Endothelial cell of umbilical vein (primary cell): ENCODE results near the gene SHC4. TPM values are rescaled to one million over a fixed set of nuclear protein-coding genes. Genes with fewer than 3 reads are reported as not detected.

Experiments used
- BruUV-seq: library from RNA; stranded (reverse); fragments of 400-500 nt; replicated peaks from 2 replicates; lab custom pipeline; 2021; lab: Mats Ljungman, UMichigan
- CTCF ChIA-PET: fragments of 300-600, 350-600 bp; sonication (Branson Sonifier 250); formaldehyde crosslinking; loops from one replicate; lab custom pipeline; 2021; ENCODE audit warnings: antibody characterized with exemption, inconsistent platforms; lab: Charles Lee
- POLR2A ChIA-PET: fragments of 300-600, 350-600 bp; sonication (Branson Sonifier 250); formaldehyde crosslinking; loops from one replicate; lab custom pipeline; 2021; ENCODE audit warnings: antibody characterized with exemption, inconsistent platforms; lab: Charles Lee
- DNase-seq: peaks from one replicate; pipeline ENCODE4 v3.0.0-alpha.2; 2011; ENCODE audit warnings: low read depth, low spot score
- FAIRE-seq: peaks from 2 replicates; lab custom pipeline; 2011; peaks lifted over from hg19 to GRCh38; lab: Jason Lieb, UNC
- H2AFZ ChIP-seq: 2 replicates; pipeline ENCODE4 v1.6.0; 2012; ENCODE audit warnings: low read depth, low read length, control low read depth, inconsistent platforms
- H3K27ac ChIP-seq: 2 replicates; pipeline ENCODE4 v1.5.1; 2011; ENCODE audit warnings: low read depth, mild to moderate bottlenecking, control low read depth, low read length, moderate library complexity; ENCODE audit not compliant: insufficient read depth
- H3K27me3 ChIP-seq, 2 experiments: 2 replicates each; pipeline versions ENCODE4 v1.6.0 to v1.6.1; 2011; ENCODE audit warnings: low read length in 2 of 2, mixed read lengths in 1 of 2; ENCODE audit not compliant: control insufficient read depth in 2 of 2, insufficient read depth in 2 of 2
- H3K36me3 ChIP-seq, 2 experiments: 2 replicates in 1 of 2; 3 replicates in 1 of 2; pipeline ENCODE4 v1.5.1; 2011; ENCODE audit warnings: low read length in 2 of 2, mild to moderate bottlenecking in 1 of 2, moderate library complexity in 1 of 2; ENCODE audit not compliant: control insufficient read depth in 2 of 2, insufficient read depth in 2 of 2; ENCODE audit errors: extremely low read depth in 1 of 2
- H3K4me1 ChIP-seq: 3 replicates; pipeline ENCODE4 v1.5.1; 2011; ENCODE audit warnings: mild to moderate bottlenecking, low read length; ENCODE audit not compliant: control insufficient read depth, insufficient read depth; ENCODE audit errors: extremely low read depth
- H3K4me2 ChIP-seq: 2 replicates; pipeline ENCODE4 v1.6.1; 2011; ENCODE audit warnings: low read length, control low read depth, mixed read lengths; ENCODE audit not compliant: insufficient read depth
- H3K4me3 ChIP-seq, 3 experiments: fragments of 200-600 bp in 1 of 3; sonication (generic), shearing (Covaris generic) in 1 of 3; replicated peaks in 1 of 3; 2 replicates each; pipeline ENCODE4 v1.5.1; 2011 to 2016; ENCODE audit warnings: control low read depth in 3 of 3, low read length in 3 of 3, mild to moderate bottlenecking in 2 of 3, inconsistent platforms in 1 of 3, low read depth in 1 of 3, moderate library complexity in 1 of 3; ENCODE audit not compliant: insufficient read depth in 1 of 3
- H3K79me2 ChIP-seq: 2 replicates; pipeline ENCODE4 v1.6.0; 2012; ENCODE audit warnings: low read length, inconsistent platforms; ENCODE audit not compliant: control insufficient read depth, insufficient read depth
- H3K9ac ChIP-seq: replicated peaks from 2 replicates; pipeline ENCODE3; 2011; ENCODE audit warnings: low read length, control low read depth; ENCODE audit not compliant: insufficient read depth; ENCODE audit errors: extremely low read depth
- H3K9me1 ChIP-seq: replicated peaks from 3 replicates; pipeline ENCODE4 v1.6.0; 2011; ENCODE audit warnings: mild to moderate bottlenecking, low read length; ENCODE audit not compliant: control insufficient read depth, insufficient read depth; ENCODE audit errors: extremely low read depth
- H3K9me3 ChIP-seq: replicated peaks from 2 replicates; pipeline ENCODE4 v1.5.1; 2012; ENCODE audit warnings: low read length, inconsistent platforms; ENCODE audit not compliant: control insufficient read depth, insufficient read depth
- H4K20me1 ChIP-seq: replicated peaks from 2 replicates; pipeline ENCODE3; 2011; ENCODE audit warnings: mild to moderate bottlenecking, low read length; ENCODE audit not compliant: control insufficient read depth, insufficient read depth; ENCODE audit errors: extremely low read depth
- CTCF ChIP-seq, 2 donors: IDR thresholded peaks; 1 replicate in 1 of 2; 2 replicates in 1 of 2; pipeline ENCODE4 v1.5.1; 2011; ENCODE audit warnings: low read length in 2 of 2, mild to moderate bottlenecking in 2 of 2, moderate library complexity in 2 of 2, control low read depth in 1 of 2, inconsistent platforms in 1 of 2, low read depth in 1 of 2; ENCODE audit not compliant: insufficient read depth in 1 of 2; ENCODE audit errors: extremely low read depth in 1 of 2
- EZH2 ChIP-seq: IDR thresholded peaks from 2 replicates; pipeline ENCODE4 v1.6.1; 2012; ENCODE audit warnings: borderline replicate concordance, low read depth, mild to moderate bottlenecking, moderate library complexity, low read length, inconsistent platforms; ENCODE audit not compliant: severe bottlenecking
- FOS ChIP-seq: IDR thresholded peaks from 2 replicates; pipeline ENCODE4 v1.6.1; 2011; ENCODE audit warnings: mild to moderate bottlenecking, low read length, moderate library complexity, borderline replicate concordance; ENCODE audit not compliant: insufficient read depth
- GATA2 ChIP-seq: IDR thresholded peaks from 2 replicates; pipeline ENCODE4 v1.7.0; 2011; ENCODE audit warnings: low read depth, mild to moderate bottlenecking, moderate library complexity, mixed read lengths, low read length; ENCODE audit not compliant: insufficient read length, insufficient read depth
- JUN ChIP-seq: IDR thresholded peaks from 2 replicates; pipeline ENCODE4 v1.6.1; 2011; ENCODE audit warnings: borderline replicate concordance, low read depth; ENCODE audit not compliant: insufficient read length, insufficient read depth
- MAX ChIP-seq: IDR thresholded peaks from 2 replicates; pipeline ENCODE4 v1.6.1; 2011; ENCODE audit not compliant: insufficient read depth, insufficient read length
- MYC ChIP-seq: IDR thresholded peaks from one replicate; pipeline ENCODE4 v1.6.1; 2011; ENCODE audit warnings: mild to moderate bottlenecking, low read depth, low read length
- POLR2A ChIP-seq: IDR thresholded peaks from 2 replicates; pipeline ENCODE4 v1.6.1; 2012; ENCODE audit warnings: low read depth, mild to moderate bottlenecking, control low read depth, low read length
- POLR2AphosphoS5 ChIP-seq: IDR thresholded peaks from 2 replicates; pipeline ENCODE4 v1.6.1; 2012; ENCODE audit warnings: low read depth, mild to moderate bottlenecking, control low read depth, low read length, moderate library complexity; ENCODE audit not compliant: insufficient read depth
- dilution Hi-C: fragments of 300-500 bp; cut with MboI; formaldehyde crosslinking; loops from one replicate; pipeline ENCODE4 v1.15.0; 2019; ENCODE audit warnings: low sequenced_read_pairs; ENCODE audit not compliant: extremely low pct_ligation_motif_present
- intact Hi-C: fragments of 100-400 bp; cut with micrococcal nuclease; formaldehyde crosslinking; loops from one replicate; pipeline ENCODE4 v1.10.0; 2022
- polyA plus RNA-seq, 4 experiments: library from polyadenylated mRNA; depleted of rRNA in 3 of 4; stranded (reverse) in 3 of 4; unstranded in 1 of 4; fragments of >200 nt; gene quantifications; 2 replicates each; pipeline versions ENCODE4 v1.2.1 to v1.2.3, GENCODE V29; 2011 to 2012; ENCODE audit warnings: missing spikeins in 1 of 4
- total RNA-seq: library from RNA; stranded (reverse); gene quantifications from 2 replicates; pipeline ENCODE4 v1.2.3, GENCODE V29; 2021

Gene SHC4
- total and polyA plus RNA-seq, 2 donors (not counting 3 experiments of a cell fraction or from before 2014, with no cell fraction given), result 0.20 TPM; not detected in 1

- DNase-seq, result no peak
- no peaks in the 10 kb centered on the region for H3K79me2 ChIP-seq
- no peak overlapping the region for H3K4me3 ChIP-seq
- dilution Hi-C loops, result no loop called here
- H3K9me3 ChIP-seq, result no peaks in the 10 kb centered on the region
- ChIA-PET CTCF (interaction anchor here (0.8 to 1.9 kb wide), 4 partner anchors 51 to 221 kb away, joined by 3 to 6 read pairs (median 3); no protein-coding TSS in a partner anchor), POLR2A (no interaction called here)
- no peak overlapping the region for H3K27ac ChIP-seq
- BruUV-seq, result no TSS peak
- intact Hi-C loops, result no loop called here
- FAIRE-seq, result no peak
- no peak overlapping the region for H3K9ac ChIP-seq
- no peak for TF ChIP-seq MYC
- TF ChIP-seq GATA2, result no peak
- TF ChIP-seq EZH2, result no peak
- TF ChIP-seq FOS, result no peak
- no peak for TF ChIP-seq CTCF (IDR thresholded peaks at IDR 0.05; ENCODE audit: extremely low read depth in 1 of 2, insufficient read depth in 1 of 2, low read depth in 1 of 2, low read length in 2 of 2)
- no peak for TF ChIP-seq MAX
- TF ChIP-seq JUN, result no peak
- no peak for TF ChIP-seq POLR2AphosphoS5
- TF ChIP-seq POLR2A, result no peak
- peaks cover 10% of the 10 kb centered on the region for H3K4me1 ChIP-seq
- H3K4me2 ChIP-seq, result no peak overlapping the region
- H3K9me1 ChIP-seq, result no peaks in the 10 kb centered on the region
- peaks cover 2 to 6% of the 10 kb centered on the region in 2 experiments for H3K27me3 ChIP-seq
- no peaks in the 10 kb centered on the region for H4K20me1 ChIP-seq
- no peak overlapping the region for H2AFZ ChIP-seq
- no peaks in the 10 kb centered on the region for H3K36me3 ChIP-seq
Observed at GRCh38 chr15:48924528-48925393, 39.0 kb downstream of the SHC4 start.
